Skin of body (tissue), 2 donors: Measurements from ENCODE around the gene C16orf92. TPM values are rescaled to one million over a fixed set of nuclear protein-coding genes. Genes with fewer than 3 reads are reported as not detected.
A peak's percentile ranks its signal among the peaks of the same experiment; 100 is the strongest.

Source experiments
- DNase-seq: peaks from one replicate; lab custom pipeline; 2025; lab: John Stamatoyannopoulos, UW
- total RNA-seq: library from RNA; depleted of rRNA; stranded (reverse); fragments of >200 nt; gene quantifications from one replicate; pipeline ENCODE4 v1.2.3, GENCODE V29; 2014

Gene C16orf92
- total RNA-seq, 1 donor from 2014 or later: not detected

GRCh38 chr16:30060346-30060745 is 37.3 kb downstream of the C16orf92 start:
- DNase-seq: no peak

DNA sequence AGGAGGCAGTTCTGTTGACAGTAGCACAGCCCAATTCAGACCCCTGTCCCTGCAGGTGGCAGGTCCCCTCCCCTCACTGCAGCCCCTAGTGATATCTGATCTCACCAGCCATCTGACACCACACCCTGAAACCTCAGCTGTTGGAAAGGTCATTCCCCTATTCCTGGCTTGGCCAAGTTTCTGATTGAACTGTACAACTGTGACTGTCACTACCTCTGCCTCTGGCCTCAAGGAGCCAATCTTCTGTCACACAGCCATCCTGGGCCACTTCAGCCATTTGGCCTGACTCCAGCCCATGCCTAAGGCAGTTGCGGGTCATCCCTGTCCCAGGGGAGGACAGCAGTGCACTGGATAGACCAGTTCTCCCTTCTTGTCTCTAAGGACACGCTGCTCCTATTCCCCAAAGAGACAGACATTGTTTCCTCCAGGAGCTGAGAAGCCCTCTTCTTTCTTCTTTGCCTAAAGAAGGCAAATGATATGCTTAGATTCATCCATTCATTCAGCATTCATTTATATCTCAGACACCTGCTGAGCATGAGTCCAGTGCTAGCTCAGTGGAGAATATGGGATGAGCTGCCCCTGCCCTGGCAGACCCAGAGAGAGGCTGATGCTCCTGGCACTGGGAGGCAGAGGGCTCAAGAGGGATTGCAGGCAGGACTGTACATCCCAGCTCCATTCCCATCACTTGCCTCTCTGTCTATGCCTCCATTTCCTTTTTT is 38.0 kb downstream of the C16orf92 start:
- DNase-seq: no peak

GRCh38 chr16:30063278-30063892 is 40.4 kb downstream of the C16orf92 start:
- DNase-seq: no peak

DNA sequence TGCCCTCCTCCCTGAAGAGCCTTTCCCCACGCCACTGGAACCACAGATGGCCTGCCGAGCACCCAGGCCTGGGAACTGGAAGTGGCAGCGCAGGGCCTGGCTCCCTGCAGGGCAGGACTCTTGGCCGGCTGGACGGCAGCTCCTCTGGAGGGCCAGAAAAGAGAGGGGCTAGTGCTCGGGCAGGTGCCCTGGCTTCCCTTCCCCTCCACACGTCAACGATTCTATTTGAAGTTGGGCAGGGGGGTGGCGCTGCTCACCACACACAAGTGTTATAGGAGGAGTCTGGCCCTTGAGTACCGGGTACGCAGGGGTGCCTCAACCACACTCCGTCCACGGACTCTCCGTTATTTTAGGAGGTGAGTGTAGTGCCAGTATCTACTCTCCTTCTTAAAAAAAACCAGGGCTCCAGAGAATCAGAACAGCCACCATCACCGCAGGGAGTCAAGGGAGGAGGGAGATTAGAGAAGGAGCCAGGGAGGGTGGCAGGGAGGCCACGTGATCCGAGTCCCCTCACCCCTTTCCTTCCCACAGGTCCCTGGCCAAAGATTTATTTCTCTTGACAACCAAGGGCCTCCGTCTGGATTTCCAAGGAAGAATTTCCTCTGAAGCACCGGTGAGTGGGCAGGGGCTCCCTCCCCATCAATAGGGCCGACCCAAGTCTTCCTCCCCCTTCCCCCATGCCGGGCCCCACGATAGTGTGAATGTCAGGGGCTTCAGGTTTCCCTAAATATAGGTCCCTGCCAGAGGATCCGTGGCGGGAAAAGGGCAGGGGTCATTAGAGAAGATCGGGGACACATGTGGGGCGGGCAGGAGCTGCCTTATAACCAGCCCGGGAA is 41.1 kb downstream of the C16orf92 start:
- no peak for DNase-seq

- DNase-seq: no peak
Observed at GRCh38 chr16:30064729-30065101, 41.7 kb downstream of the C16orf92 start.

GRCh38 chr16:30065102-30065942 is 42.3 kb downstream of the C16orf92 start, which contains the start of gene ALDOA:
ALDOA (plus strand) TSS chr16:30065760; CDS start chr16:30066898, 1,138 bp downstream.
- DNase-seq: peak; percentile 99

- no peak for DNase-seq
Observed at GRCh38 chr16:30065943-30066760, 43.2 kb downstream of the C16orf92 start.

DNA sequence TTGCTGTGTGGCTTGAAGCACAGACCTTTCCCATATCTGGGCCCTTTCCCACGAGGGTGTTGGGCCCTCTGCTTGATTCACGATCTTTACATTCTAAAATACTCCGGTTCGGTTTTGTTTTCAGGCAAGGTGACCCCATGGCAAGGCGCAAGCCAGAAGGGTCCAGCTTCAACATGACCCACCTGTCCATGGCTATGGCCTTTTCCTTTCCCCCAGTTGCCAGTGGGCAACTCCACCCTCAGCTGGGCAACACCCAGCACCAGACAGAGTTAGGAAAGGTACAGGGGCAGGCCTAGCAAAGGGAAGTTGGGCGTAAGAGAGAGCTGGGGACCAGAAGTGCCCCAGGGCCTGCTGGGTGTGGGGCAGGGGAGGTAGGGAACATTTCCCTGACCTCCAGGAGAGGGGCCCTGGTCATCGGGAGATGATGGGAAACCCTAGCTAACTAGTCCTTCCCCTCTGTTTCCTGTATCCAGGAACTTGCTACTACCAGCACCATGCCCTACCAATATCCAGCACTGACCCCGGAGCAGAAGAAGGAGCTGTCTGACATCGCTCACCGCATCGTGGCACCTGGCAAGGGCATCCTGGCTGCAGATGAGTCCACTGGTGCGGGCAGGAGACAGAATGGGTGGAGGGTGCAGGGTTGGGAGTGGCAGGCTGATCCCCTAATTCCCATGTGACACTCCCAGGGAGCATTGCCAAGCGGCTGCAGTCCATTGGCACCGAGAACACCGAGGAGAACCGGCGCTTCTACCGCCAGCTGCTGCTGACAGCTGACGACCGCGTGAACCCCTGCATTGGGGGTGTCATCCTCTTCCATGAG is 44.0 kb downstream of the C16orf92 start:
- no peak for DNase-seq

DNA sequence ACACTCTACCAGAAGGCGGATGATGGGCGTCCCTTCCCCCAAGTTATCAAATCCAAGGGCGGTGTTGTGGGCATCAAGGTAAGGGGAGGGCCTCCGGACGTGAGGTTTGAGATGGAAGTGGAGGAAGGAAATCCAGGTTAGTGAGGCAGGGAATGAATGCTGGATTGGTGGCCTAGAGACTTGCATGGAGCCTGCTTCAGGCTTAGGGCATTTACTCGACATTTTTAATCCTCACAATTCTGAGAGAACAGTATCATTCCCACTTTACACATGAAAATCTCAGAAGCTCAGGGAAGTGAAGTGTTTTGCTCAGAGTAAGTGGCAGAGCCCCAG is 44.6 kb downstream of the C16orf92 start:
- no peak for DNase-seq

- no peak for DNase-seq
Observed at GRCh38 chr16:30068333-30068732, 45.3 kb downstream of the C16orf92 start.

DNA sequence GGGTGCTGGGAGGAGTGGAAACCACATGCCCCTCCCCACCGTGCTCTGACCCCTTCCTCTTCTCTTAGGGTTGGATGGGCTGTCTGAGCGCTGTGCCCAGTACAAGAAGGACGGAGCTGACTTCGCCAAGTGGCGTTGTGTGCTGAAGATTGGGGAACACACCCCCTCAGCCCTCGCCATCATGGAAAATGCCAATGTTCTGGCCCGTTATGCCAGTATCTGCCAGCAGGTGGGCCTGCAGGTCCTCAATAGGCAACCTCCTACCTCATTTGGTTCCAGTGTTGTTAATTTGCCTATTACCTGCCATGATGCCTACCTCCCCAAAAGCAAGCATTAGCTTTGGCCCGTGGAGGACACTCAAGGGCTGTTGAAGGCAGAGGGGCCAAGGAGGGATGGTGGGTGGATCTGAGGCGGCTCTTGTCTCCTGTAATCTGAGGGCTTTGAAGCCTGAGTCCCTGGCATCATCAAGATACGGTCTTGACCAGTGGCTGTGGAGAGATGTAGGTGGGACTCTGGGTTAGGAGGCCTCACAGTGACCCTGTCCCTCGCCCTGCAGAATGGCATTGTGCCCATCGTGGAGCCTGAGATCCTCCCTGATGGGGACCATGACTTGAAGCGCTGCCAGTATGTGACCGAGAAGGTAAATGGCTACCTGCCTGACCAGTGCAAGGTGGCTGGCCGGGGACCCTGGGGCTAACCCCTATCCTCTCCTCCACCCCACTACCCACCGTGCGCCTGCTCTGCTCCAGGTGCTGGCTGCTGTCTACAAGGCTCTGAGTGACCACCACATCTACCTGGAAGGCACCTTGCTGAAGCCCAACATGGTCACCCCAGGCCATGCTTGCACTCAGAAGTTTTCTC is 46.0 kb downstream of the C16orf92 start:
- DNase-seq: no peak

DNA sequence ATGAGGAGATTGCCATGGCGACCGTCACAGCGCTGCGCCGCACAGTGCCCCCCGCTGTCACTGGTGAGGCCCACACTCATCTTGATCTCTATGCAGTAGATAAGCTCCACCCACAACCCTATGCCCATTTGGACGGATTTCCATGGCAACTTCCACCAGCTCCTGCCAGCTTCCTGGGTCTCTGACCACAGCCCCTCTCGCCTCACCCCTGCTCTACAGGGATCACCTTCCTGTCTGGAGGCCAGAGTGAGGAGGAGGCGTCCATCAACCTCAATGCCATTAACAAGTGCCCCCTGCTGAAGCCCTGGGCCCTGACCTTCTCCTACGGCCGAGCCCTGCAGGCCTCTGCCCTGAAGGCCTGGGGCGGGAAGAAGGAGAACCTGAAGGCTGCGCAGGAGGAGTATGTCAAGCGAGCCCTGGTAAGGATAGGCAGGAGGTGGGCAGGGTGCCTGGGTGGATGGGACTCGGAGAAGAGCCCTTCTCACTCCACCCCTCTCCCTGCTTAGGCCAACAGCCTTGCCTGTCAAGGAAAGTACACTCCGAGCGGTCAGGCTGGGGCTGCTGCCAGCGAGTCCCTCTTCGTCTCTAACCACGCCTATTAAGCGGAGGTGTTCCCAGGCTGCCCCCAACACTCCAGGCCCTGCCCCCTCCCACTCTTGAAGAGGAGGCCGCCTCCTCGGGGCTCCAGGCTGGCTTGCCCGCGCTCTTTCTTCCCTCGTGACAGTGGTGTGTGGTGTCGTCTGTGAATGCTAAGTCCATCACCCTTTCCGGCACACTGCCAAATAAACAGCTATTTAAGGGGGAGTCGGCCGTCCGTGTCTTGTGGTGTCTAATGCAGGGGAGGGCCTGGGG is 46.8 kb downstream of the C16orf92 start:
- no peak for DNase-seq

GRCh38 chr16:30070490-30070889 is 47.5 kb downstream of the C16orf92 start:
- no peak for DNase-seq

Other genes starting within 250 kb of the C16orf92 start
- gene ZG16, start 244.9 kb upstream of the C16orf92 start, total RNA-seq: not detected
- 40.7 TPM for gene KIF22, start 232.4 kb upstream of the C16orf92 start, total RNA-seq
- gene MAZ, start 216.7 kb upstream of the C16orf92 start, total RNA-seq: 93.1 TPM
- gene PRRT2, start 211.0 kb upstream of the C16orf92 start, total RNA-seq: 3.6 TPM
- gene PAGR1, start 207.0 kb upstream of the C16orf92 start, total RNA-seq: 19.3 TPM
- 24.9 TPM for gene MVP, start 202.7 kb upstream of the C16orf92 start, total RNA-seq
- gene CDIPT, start 160.0 kb upstream of the C16orf92 start, total RNA-seq: 31.1 TPM
- 2.9 TPM for gene SEZ6L2, start 123.6 kb upstream of the C16orf92 start, total RNA-seq
- gene ASPHD1, start 122.7 kb upstream of the C16orf92 start, total RNA-seq: 0.39 TPM
- 6.9 TPM for gene KCTD13, start 97.0 kb upstream of the C16orf92 start, total RNA-seq
- gene TMEM219, start 61.1 kb upstream of the C16orf92 start, total RNA-seq: 30.3 TPM
- 24.5 TPM for gene TAOK2, start 49.3 kb upstream of the C16orf92 start, total RNA-seq
- gene HIRIP3, start 27.6 kb upstream of the C16orf92 start, total RNA-seq: 11.4 TPM
- 22.3 TPM for gene INO80E, start 27.0 kb upstream of the C16orf92 start, total RNA-seq
- 1.5 TPM for gene DOC2A, start 12.2 kb upstream of the C16orf92 start, total RNA-seq
- gene TLCD3B, start 8.1 kb downstream of the C16orf92 start, total RNA-seq: not detected
- 345 TPM for gene ALDOA, start 42.6 kb downstream of the C16orf92 start, total RNA-seq
- 53.1 TPM for gene PPP4C, start 52.8 kb downstream of the C16orf92 start, total RNA-seq
- gene TBX6, start 68.7 kb downstream of the C16orf92 start, total RNA-seq: 0.20 TPM
- 22.4 TPM for gene YPEL3, start 73.0 kb downstream of the C16orf92 start, total RNA-seq
- 4.6 TPM for gene GDPD3, start 90.3 kb downstream of the C16orf92 start, total RNA-seq
- gene MAPK3, start 100.0 kb downstream of the C16orf92 start, total RNA-seq: 13.3 TPM
- 16.0 TPM for gene CORO1A, start 160.4 kb downstream of the C16orf92 start, total RNA-seq
- 6.1 TPM for gene BOLA2B, start 170.5 kb downstream of the C16orf92 start, total RNA-seq
- gene SLX1A, start 170.7 kb downstream of the C16orf92 start, total RNA-seq: 7.3 TPM
- 3.1 TPM for gene SULT1A3, start 176.1 kb downstream of the C16orf92 start, total RNA-seq
- 1.6 TPM for gene NPIPB13, start 225.3 kb downstream of the C16orf92 start, total RNA-seq